HCT116 (cell line): ENCODE data around the gene GIMAP6.
"Not testable (repeated sequence)": the region's sequence is repeated elsewhere in the genome, so short reads cannot be mapped to it uniquely, and the experiment has no call there.

Experiments
- CEBPB ChIP-seq: IDR thresholded peaks from 2 replicates; pipeline ENCODE4 v1.6.1; 2012; ENCODE audit warnings: low read depth
- CTCF ChIP-seq, 3 experiments: fragments of 200-600 bp in 1 of 3; sonication (generic) in 1 of 3; IDR thresholded peaks in 2 of 3; conservative IDR thresholded peaks in 1 of 3; 2 replicates each; pipeline ENCODE4 v1.5.1; 2012 to 2017; ENCODE audit warnings: low read depth in 2 of 3, low read length in 2 of 3, antibody characterized with exemption in 1 of 3, borderline replicate concordance in 1 of 3, control low read depth in 1 of 3, mild to moderate bottlenecking in 1 of 3, mixed read lengths in 1 of 3, mixed run types in 1 of 3, moderate library complexity in 1 of 3; ENCODE audit not compliant: insufficient read depth in 1 of 3
- EGR1 ChIP-seq: IDR thresholded peaks from 2 replicates; pipeline ENCODE4 v1.6.1; 2012; ENCODE audit warnings: low read depth
- EZH2 ChIP-seq: fragments of 200-600 bp; sonication (generic); IDR thresholded peaks from 2 replicates; pipeline ENCODE4 v1.6.1; 2017; ENCODE audit warnings: antibody characterized with exemption, mixed run types
- EZH2phosphoT487 ChIP-seq: fragments of 200-600 bp; IDR thresholded peaks from 2 replicates; pipeline ENCODE4 v1.6.1; 2018; ENCODE audit warnings: antibody characterized with exemption, borderline replicate concordance
- FOSL1 ChIP-seq: IDR thresholded peaks from 2 replicates; pipeline ENCODE4 v1.6.1; 2012; ENCODE audit warnings: low read depth
- MAX ChIP-seq: IDR thresholded peaks from 2 replicates; pipeline ENCODE4 v1.6.1; 2012
- POLR2AphosphoS5 ChIP-seq: IDR thresholded peaks from 2 replicates; pipeline ENCODE4 v1.6.1; 2011; ENCODE audit warnings: mild to moderate bottlenecking, low read depth, low read length, moderate library complexity
- TCF7L2 ChIP-seq: IDR thresholded peaks from 2 replicates; pipeline ENCODE4 v1.7.0; 2011; ENCODE audit warnings: borderline replicate concordance, inconsistent platforms; ENCODE audit not compliant: insufficient read depth, insufficient read length; ENCODE audit errors: extremely low read depth
- YY1 ChIP-seq: IDR thresholded peaks from 2 replicates; pipeline ENCODE4 v1.6.1; 2011; ENCODE audit warnings: low read length, low read depth, moderate library complexity, mild to moderate bottlenecking; ENCODE audit not compliant: insufficient replicate concordance; ENCODE audit errors: extremely low read depth
- ZFX ChIP-seq: fragments of 450-650 bp; IDR thresholded peaks from 2 replicates; pipeline ENCODE4 v1.6.1; 2017

- not testable (repeated sequence) for TF ChIP-seq CTCF (IDR thresholded peaks at IDR 0.05 in 2 of 3, conservative IDR thresholded peaks at IDR 0.05 in 1 of 3; ENCODE audit: borderline replicate concordance in 1 of 3, insufficient read depth in 1 of 3, low read depth in 2 of 3, low read length in 2 of 3); ZFX; EZH2; CEBPB; MAX; POLR2AphosphoS5; YY1; TCF7L2; EZH2phosphoT487; FOSL1; EGR1
Observed at GRCh38 chr7:150603600-150603999, 28.6 kb downstream of the GIMAP6 start.
